ENCODE measurements around the gene TSPYL1. TPM values are rescaled to one million over a fixed set of nuclear protein-coding genes. Genes with fewer than 3 reads are reported as not detected.

The TSPYL1 gene
- total and polyA plus RNA-seq, 2 donors: 56.0 to 66.7 TPM

DNA sequence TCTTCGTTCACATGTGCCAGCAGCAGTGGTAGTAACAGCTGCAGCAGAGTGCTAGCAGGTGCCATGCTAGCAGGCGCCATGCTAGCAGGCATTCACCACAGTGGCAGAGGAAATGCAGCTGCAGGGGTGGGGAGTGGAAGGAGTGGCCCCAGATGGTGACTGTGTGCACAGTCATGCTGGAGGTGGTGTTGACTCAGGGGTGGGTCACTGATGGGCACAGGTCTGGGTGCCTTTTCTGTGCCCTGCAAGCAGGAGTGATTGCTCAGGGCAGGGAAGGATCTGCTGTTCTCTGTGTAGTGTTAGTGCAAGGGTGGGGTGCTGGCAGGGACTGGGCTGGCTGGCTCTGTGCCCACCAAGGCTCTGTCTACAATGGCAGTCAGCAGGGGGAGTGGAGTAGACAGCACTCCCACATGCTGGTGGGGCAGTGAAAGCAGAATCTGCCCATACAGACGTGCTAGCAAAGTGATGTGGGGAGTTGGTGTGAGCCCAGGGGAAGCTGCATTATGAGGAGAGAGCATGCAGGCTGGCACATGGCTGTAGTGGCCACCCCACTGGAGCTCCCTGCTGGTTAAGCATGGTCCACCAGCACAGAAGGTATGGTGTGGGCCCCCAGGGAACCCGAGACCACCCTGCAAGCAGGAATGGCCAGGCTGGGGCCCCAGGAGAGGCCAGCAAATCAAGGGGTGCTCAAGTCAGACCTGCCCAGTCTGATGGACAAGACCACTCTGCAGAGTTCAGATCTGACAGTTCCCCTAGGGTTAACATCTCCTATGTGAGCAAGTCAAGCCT is 14.5 kb downstream of the TSPYL1 start:
- no peaks in the 10 kb centered on the region for H3K4me1 ChIP-seq (ENCODE audit: insufficient read depth)
- H3K4me3 ChIP-seq (ENCODE audit: low read depth, low read length): no peak overlapping the region
- H3K36me3 ChIP-seq (ENCODE audit: insufficient read depth): no peaks in the 10 kb centered on the region
- DNase-seq (ENCODE audit: extremely low spot score): no peak
- 82% methylated on average over 4 of the region's 4 CpGs for WGBS
- no peak overlapping the region for H3K27ac ChIP-seq (ENCODE audit: low read depth)

DNA sequence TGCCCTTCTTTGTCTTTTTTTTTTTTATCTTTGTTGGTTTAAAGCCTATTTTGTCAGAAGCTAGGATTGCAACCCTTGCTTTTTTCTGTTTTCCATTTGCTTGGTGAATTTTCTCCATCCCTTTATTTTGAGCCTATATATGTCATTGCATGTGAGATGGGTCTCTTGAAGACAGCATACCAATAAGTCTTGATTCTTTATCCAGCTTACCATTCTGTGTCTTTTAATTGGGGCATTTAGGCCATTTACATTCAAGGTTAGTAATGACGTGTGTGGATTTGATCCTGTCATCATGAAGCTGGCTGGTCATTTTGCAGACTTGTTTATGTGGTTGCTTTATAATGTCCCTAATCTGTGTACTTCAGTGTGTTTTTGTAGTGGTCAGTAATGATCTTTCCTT is 16.4 kb downstream of the TSPYL1 start:
- H3K36me3 ChIP-seq (ENCODE audit: insufficient read depth): no peaks in the 10 kb centered on the region
- H3K4me3 ChIP-seq (ENCODE audit: low read depth, low read length): no peak overlapping the region
- no peak overlapping the region for H3K27ac ChIP-seq (ENCODE audit: low read depth)
- no peak for DNase-seq (ENCODE audit: extremely low spot score)
- WGBS: 92% methylated on average over 1 of the region's 1 CpG
- no peaks in the 10 kb centered on the region for H3K4me1 ChIP-seq (ENCODE audit: insufficient read depth)

DNA sequence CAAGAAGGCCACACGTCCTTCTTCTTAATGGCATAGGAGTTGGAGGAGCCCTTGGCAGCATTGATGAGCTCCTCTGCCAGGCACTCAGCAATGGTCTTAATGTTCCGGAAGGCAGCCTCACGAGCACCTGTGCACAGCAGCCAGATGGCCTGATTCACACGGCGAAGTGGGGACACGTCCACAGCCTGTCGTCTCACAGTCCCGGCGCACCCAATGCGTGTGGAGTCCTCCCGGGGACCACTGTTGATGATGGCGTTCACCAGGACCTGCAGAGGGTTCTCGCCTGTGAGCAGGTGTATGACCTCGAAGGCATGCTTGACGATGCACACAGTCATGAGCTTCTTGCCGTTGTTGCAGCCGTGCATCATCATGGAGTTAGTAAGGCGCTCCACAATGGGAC is 21.2 kb downstream of the TSPYL1 start:
- no peak for DNase-seq (ENCODE audit: extremely low spot score)
- 95% methylated on average over 18 of the region's 18 CpGs for WGBS
- H3K27ac ChIP-seq (ENCODE audit: low read depth): no peak overlapping the region

DNA sequence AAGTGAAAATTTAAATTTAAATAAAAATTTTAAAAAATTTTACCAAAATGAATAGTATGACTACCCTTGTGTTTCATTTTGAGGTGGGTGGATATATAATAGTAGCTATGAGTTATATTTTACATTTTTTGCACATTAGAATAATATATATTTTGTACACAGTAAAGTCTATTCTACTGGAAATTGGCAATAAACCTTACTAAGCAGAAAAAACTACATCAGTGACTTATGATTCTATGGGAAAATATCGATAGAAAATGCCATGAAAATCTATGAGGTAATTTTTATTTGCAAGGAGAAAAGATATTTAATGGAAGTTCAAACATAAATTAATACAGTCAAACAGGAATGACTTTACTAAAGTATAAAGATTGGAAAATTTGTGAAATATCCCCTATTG is 23.0 kb downstream of the TSPYL1 start:
- 98% methylated on average over 1 of the region's 1 CpG for WGBS
- H3K4me3 ChIP-seq (ENCODE audit: low read depth, low read length): no peak overlapping the region

More for the DNA sequence above, 21.2 kb downstream of the TSPYL1 start:
- no peaks in the 10 kb centered on the region for H3K4me1 ChIP-seq (ENCODE audit: insufficient read depth)
- no peak overlapping the region for H3K4me3 ChIP-seq (ENCODE audit: low read depth, low read length)
- H3K36me3 ChIP-seq (ENCODE audit: insufficient read depth): no peaks in the 10 kb centered on the region

DNA sequence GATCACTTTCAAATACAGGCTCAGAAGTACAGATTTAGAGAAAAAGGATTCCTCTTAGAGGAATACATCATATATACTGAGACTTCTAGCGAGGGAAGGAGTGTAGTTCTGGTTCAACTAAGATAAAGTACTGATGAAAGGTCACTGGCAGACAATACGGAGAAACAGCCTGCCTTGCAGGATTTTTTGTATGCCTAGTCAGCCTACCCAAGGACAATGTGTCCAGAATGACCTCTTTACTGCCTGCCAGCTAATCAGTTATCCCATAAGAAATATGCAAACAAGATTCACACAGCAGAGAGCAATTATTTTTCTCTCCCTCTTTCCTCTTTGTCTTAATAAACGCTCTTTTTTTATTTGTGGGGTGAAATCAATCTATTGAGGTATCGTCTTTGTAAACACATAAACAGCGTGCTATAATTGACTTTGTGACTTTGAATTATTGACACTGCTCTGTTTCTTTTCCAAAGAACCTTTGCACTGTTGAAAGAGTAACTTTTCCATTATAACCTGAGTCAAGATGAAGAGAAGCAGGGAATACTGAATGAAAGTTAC is 24.4 kb downstream of the TSPYL1 start:
- H3K4me3 ChIP-seq (ENCODE audit: low read depth, low read length): no peak overlapping the region

More for the DNA sequence above, 23.0 kb downstream of the TSPYL1 start:
- Histone ChIP-seq H3K27ac (ENCODE audit: low read depth) (no peak overlapping the region), H3K36me3 (ENCODE audit: insufficient read depth) (no peaks in the 10 kb centered on the region), H3K4me1 (ENCODE audit: insufficient read depth) (no peaks in the 10 kb centered on the region)
- DNase-seq (ENCODE audit: extremely low spot score): no peak

DNA sequence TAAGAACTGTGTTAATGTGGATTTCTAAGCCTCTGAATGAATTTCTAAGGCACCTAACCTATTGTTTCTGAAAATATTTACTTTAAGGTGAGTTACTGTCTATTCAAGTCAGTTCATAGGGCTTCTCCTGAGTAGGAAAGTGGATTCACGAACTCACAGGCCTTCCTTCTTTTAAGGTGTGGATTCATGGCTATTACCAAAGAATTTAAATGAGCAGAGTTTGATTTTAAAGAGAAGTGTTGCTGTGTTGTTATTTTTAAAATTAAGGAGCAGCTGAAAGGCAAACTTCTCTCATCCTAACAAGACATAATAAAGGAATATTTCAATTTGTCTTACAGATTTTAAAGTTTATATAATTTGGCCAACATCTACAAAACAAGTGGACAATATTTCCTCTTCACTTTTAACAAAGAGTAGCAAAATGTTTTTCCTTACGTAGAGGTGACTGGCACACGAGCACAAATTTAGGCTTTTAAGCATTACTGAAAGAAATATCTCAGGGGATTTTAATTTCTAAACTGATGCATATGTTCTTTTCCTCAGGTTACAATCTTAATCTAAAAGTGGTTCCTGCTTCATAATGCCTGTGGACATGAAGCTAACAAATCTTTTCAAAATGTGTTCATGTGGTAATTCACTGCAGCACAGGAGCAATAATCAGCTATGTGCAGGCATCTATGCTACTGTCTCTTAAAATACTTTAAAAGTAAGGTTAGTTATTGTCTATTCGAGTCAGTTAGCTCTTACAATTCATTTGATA is 25.3 kb downstream of the TSPYL1 start:
- WGBS: 7% methylated on average over 4 of the region's 4 CpGs
- peak; percentile 13 for DNase-seq (ENCODE audit: extremely low spot score)
- peak overlapping the region; percentile 59 for H3K27ac ChIP-seq (ENCODE audit: low read depth)
- H3K4me1 ChIP-seq (ENCODE audit: insufficient read depth): peaks cover 2% of the 10 kb centered on the region
- H3K4me3 ChIP-seq (ENCODE audit: low read depth, low read length): peak overlapping the region; percentile 51
- no peaks in the 10 kb centered on the region for H3K36me3 ChIP-seq (ENCODE audit: insufficient read depth)

More for the DNA sequence above, 24.4 kb downstream of the TSPYL1 start:
- Histone ChIP-seq H3K27ac (ENCODE audit: low read depth) (no peak overlapping the region), H3K4me1 (ENCODE audit: insufficient read depth) (peaks cover 2% of the 10 kb centered on the region), H3K36me3 (ENCODE audit: insufficient read depth) (no peaks in the 10 kb centered on the region)
- WGBS: 37% methylated on average over 5 of the region's 5 CpGs
- no peak for DNase-seq (ENCODE audit: extremely low spot score)

DNA sequence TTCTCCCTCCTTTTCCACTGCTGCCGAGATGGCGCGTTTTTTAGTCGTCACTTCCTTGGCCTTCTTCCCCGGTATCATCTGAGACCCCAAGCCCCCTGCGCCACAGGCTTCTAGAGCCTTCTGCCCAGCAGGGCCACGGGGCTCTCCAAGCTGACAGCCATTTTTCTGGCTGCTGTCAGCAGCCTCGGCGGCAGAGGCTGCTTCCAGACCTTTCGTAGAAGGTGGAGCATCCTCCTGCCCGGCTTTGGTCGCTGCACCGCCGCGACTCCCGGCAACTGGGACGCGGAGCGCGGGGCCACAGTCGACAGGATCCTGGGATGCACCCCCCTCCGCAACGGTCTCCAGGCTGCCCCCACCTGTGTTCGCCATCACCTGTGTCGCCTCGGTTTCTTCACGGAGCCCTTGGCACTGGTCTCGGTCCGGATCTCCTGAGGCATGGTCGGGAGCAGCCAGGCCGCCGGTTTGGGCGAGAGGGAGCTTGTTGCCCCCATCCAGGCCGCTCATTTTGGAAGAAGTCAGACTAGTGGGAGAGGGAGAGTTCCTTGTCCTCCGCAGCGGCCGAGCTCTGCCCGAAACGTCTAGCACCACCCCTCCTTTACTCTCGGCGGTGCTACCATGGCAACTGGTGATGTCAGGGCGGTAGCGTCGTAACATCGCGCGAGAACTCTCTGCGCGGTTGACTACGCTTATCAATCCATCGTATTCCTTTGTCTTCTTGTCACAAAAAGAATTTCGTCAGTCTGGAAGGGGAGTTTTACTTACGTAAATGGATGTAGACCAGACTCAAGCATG is 26.0 kb downstream of the TSPYL1 start, which contains the start of gene TSPYL4:
TSPYL4 (minus strand) TSS at position 571 of the 792 bp plus-strand sequence; CDS start at position 504, 67 bp downstream.
- H3K27ac ChIP-seq (ENCODE audit: low read depth): peak within 1 kb of the TSS; percentile 59
- peak within 1 kb of the TSS; percentile 51 for H3K4me3 ChIP-seq (ENCODE audit: low read depth, low read length)
- WGBS: under 1% methylated on average over 53 of the region's 53 CpGs
- DNase-seq (ENCODE audit: extremely low spot score): peak; percentile 97
- no peaks in the 10 kb centered on the region for H3K36me3 ChIP-seq (ENCODE audit: insufficient read depth)
- H3K4me1 ChIP-seq (ENCODE audit: insufficient read depth): peaks cover 2% of the 10 kb centered on the region

DNA sequence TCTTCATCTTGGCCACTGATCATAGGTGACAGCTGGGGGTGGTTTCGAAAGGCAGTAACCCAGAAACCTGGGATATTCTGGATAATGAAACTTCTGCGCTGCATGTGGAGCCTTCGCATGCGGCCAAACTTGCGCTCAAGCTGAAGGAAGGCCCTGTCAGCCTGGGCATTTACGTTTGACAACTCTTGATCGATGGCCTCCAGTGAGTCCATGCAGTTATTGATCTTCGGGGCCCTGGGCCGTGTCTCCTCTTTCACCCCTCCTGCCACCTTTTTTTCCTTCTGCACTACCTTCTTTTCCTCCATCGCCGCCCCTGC is 26.6 kb downstream of the TSPYL1 start:
- WGBS: 36% methylated on average over 11 of the region's 11 CpGs
- H3K36me3 ChIP-seq (ENCODE audit: insufficient read depth): no peaks in the 10 kb centered on the region
- no peak overlapping the region for H3K27ac ChIP-seq (ENCODE audit: low read depth)
- peak overlapping the region; percentile 51 for H3K4me3 ChIP-seq (ENCODE audit: low read depth, low read length)
- no peak for DNase-seq (ENCODE audit: extremely low spot score)
- peaks cover 2% of the 10 kb centered on the region for H3K4me1 ChIP-seq (ENCODE audit: insufficient read depth)

DNA sequence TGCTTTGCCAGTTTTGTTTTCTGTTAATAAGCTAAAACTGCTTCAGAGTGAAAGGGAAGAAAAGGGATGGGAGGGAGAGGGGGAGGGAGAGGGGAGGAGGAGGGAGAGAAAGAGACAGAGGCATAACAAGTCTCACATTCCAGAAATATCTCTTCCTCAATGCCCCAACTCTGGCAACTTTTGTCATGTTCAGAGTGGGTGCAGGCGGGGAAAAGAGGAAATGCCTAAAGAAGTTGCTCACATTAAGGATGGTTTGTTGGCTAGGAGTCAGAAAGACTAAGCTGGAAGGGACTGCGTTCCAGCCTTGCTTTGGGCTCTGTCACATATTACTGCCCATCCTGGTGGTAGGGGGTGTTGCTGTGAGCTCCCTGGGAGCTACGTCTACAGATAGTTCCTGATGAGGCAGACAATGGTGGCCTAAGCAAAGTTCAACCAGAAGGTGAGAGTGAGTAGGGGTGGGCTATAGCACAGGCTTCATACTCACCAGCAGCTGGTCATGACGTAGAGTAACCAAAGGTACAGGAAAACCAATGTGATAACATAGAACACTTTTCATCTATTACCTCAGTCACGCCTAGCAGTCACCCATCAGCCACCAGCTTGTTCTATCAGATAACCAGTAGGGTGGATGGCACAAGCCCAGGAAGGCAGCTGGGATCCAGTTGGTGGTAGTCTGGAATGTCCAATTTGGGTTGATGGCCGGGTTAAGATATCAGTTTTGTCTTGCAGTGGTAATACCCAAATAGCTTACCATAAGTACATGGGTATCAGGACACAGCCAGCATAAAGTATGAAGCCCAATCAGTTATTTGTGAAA is 28.0 kb downstream of the TSPYL1 start:
- no peak for DNase-seq (ENCODE audit: extremely low spot score)
- Histone ChIP-seq H3K4me1 (ENCODE audit: insufficient read depth) (peaks cover 2% of the 10 kb centered on the region), H3K36me3 (ENCODE audit: insufficient read depth) (no peaks in the 10 kb centered on the region), H3K27ac (ENCODE audit: low read depth) (no peak overlapping the region), H3K4me3 (ENCODE audit: low read depth, low read length) (no peak overlapping the region)
- 60% methylated on average over 6 of the region's 6 CpGs for WGBS

DNA sequence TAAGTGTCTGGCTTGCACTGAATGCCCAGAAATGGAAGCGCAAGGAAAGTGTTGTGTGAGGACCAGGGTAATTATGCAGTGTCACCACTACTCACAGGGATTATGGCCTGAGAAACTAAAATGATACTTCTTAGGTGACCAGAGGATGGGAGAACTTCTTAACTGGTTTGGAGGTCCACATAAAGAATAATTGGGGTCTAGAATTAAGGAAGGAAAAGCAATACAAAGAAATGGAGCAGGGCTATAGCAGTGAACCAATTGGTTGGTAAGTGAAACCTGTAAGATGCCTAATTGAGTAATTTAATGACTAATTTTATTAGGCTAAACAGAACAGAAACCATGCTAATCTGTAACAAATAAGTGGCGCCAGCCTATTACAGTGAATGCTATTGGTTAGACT is 31.2 kb downstream of the TSPYL1 start:
- no peak for DNase-seq (ENCODE audit: extremely low spot score)
- Histone ChIP-seq H3K4me1 (ENCODE audit: insufficient read depth) (peaks cover 2% of the 10 kb centered on the region), H3K36me3 (ENCODE audit: insufficient read depth) (no peaks in the 10 kb centered on the region), H3K4me3 (ENCODE audit: low read depth, low read length) (no peak overlapping the region), H3K27ac (ENCODE audit: low read depth) (no peak overlapping the region)
- 95% methylated on average over 2 of the region's 2 CpGs for WGBS

DNA sequence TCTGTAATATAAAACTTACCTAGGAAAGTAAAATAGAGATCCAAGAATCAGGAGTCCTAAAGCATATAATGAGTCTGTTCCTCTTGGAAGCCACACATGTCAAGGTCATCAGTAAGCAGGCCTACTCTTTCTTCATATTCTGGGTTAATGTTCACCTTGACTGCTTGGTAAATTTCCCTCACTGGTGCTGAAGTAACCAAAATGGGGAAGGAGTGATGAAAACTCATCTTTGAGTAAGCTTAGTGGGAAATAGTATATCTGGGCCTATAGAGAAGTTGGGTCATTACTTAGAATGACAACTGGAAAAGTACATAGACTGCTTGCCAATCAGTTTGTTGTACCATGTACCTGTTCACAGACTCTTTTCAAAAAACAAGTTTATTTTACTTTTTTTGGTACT is 32.4 kb downstream of the TSPYL1 start:
- Histone ChIP-seq H3K27ac (ENCODE audit: low read depth) (no peak overlapping the region), H3K4me3 (ENCODE audit: low read depth, low read length) (no peak overlapping the region), H3K4me1 (ENCODE audit: insufficient read depth) (peaks cover 2% of the 10 kb centered on the region), H3K36me3 (ENCODE audit: insufficient read depth) (no peaks in the 10 kb centered on the region)
- no peak for DNase-seq (ENCODE audit: extremely low spot score)

DNA sequence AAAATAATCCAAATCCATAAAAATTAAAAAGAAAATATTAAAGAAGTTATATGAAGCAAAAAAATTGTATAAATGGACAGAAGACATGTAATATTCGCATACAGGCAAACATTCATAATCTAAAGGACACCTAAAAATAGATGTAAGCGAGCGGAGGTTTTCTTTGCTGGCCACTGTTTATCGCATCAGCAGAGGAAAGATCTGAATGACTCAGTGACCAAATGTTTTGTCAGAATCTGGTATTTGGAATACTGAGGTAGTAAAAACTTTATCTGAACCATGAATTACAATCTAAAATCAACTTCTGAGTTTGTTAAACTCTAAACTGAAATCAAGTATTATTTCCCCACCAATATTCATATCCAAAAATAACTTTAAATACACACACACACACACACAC is 33.6 kb downstream of the TSPYL1 start:
- 80% methylated on average over 4 of the region's 4 CpGs for WGBS
- Histone ChIP-seq H3K4me3 (ENCODE audit: low read depth, low read length) (no peak overlapping the region), H3K27ac (ENCODE audit: low read depth) (no peak overlapping the region), H3K36me3 (ENCODE audit: insufficient read depth) (no peaks in the 10 kb centered on the region), H3K4me1 (ENCODE audit: insufficient read depth) (peaks cover 2% of the 10 kb centered on the region)
- DNase-seq (ENCODE audit: extremely low spot score): no peak

DNA sequence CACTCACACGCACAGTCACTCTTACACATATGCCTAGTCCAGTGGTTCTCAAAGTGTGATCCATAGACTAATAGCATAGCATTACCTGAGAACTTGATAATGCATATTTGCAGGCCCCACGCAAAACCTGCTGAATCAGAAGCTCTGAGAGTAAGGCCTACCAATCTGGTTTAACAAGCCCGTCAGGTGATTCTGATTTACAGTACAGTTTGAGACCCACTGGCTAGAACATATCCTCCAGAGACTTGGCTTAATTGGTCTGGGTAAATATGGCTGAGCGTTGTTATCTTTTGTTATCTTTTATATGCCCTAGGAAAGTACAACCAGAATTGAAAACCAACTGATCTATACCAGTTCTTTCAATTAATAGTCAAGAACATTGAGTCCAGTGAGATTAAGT is 35.4 kb downstream of the TSPYL1 start:
- Histone ChIP-seq H3K27ac (ENCODE audit: low read depth) (no peak overlapping the region), H3K4me3 (ENCODE audit: low read depth, low read length) (no peak overlapping the region), H3K36me3 (ENCODE audit: insufficient read depth) (no peaks in the 10 kb centered on the region), H3K4me1 (ENCODE audit: insufficient read depth) (no peaks in the 10 kb centered on the region)
- WGBS: 86% methylated on average over 4 of the region's 4 CpGs
- DNase-seq (ENCODE audit: extremely low spot score): peak; percentile 11

All from urinary bladder (tissue), 4 donors.